IPS-18c (cell line): Measurements from ENCODE around the gene PDIA5.

Source experiments
- H3K4me3 ChIP-seq: 2 replicates; pipeline ENCODE4 v1.7.0; 2013; ENCODE audit warnings: low read depth, mild to moderate bottlenecking, low read length, moderate library complexity; ENCODE audit not compliant: insufficient read depth
- H3K9me3 ChIP-seq: one replicate; pipeline ENCODE4 v1.6.1; 2013; ENCODE audit warnings: mild to moderate bottlenecking, low read length, moderate library complexity; ENCODE audit not compliant: control insufficient read depth, insufficient read depth

PDIA5 gene

GRCh38 chr3:123119802-123120201 is 53.0 kb downstream of the PDIA5 start:
- no peaks in the 10 kb centered on the region for H3K9me3 ChIP-seq
- no peak overlapping the region for H3K4me3 ChIP-seq

GRCh38 chr3:123120573-123120972 is 53.7 kb downstream of the PDIA5 start:
- Histone ChIP-seq H3K4me3 (no peak overlapping the region), H3K9me3 (no peaks in the 10 kb centered on the region)

GRCh38 chr3:123122057-123122456 is 55.2 kb downstream of the PDIA5 start:
- Histone ChIP-seq H3K9me3 (no peaks in the 10 kb centered on the region), H3K4me3 (no peak overlapping the region)

- Histone ChIP-seq H3K4me3 (no peak overlapping the region), H3K9me3 (no peaks in the 10 kb centered on the region)
These were observed 55.9 kb downstream of the PDIA5 start for GRCh38 chr3:123122525-123123315.

- H3K4me3 ChIP-seq, result no peak overlapping the region
- H3K9me3 ChIP-seq, result no peaks in the 10 kb centered on the region
These were observed 57.1 kb downstream of the PDIA5 start for GRCh38 chr3:123123716-123124616.

GRCh38 chr3:123124971-123125370 is 58.1 kb downstream of the PDIA5 start:
- Histone ChIP-seq H3K4me3 (no peak overlapping the region), H3K9me3 (no peaks in the 10 kb centered on the region)

- no peak overlapping the region for H3K4me3 ChIP-seq
- H3K9me3 ChIP-seq, result no peaks in the 10 kb centered on the region
These were observed 59.2 kb downstream of the PDIA5 start for GRCh38 chr3:123126031-123126430.

GRCh38 chr3:123126653-123127052 is 59.8 kb downstream of the PDIA5 start:
- H3K4me3 ChIP-seq, result no peak overlapping the region
- H3K9me3 ChIP-seq, result no peaks in the 10 kb centered on the region

- Histone ChIP-seq H3K9me3 (no peaks in the 10 kb centered on the region), H3K4me3 (no peak overlapping the region)
These were observed 62.3 kb downstream of the PDIA5 start for GRCh38 chr3:123129092-123129491.

GRCh38 chr3:123129532-123129931 is 62.7 kb downstream of the PDIA5 start:
- Histone ChIP-seq H3K4me3 (no peak overlapping the region), H3K9me3 (no peaks in the 10 kb centered on the region)

GRCh38 chr3:123130079-123130750 is 63.4 kb downstream of the PDIA5 start:
- no peak overlapping the region for H3K4me3 ChIP-seq
- no peaks in the 10 kb centered on the region for H3K9me3 ChIP-seq

- Histone ChIP-seq H3K4me3 (no peak overlapping the region), H3K9me3 (no peaks in the 10 kb centered on the region)
These were observed 67.8 kb downstream of the PDIA5 start for GRCh38 chr3:123134671-123135070.

- H3K4me3 ChIP-seq, result no peak overlapping the region
- no peaks in the 10 kb centered on the region for H3K9me3 ChIP-seq
These were observed 70.2 kb downstream of the PDIA5 start for GRCh38 chr3:123137001-123137400.

GRCh38 chr3:123138839-123139444 is 72.1 kb downstream of the PDIA5 start:
- H3K4me3 ChIP-seq, result no peak overlapping the region
- no peaks in the 10 kb centered on the region for H3K9me3 ChIP-seq

- Histone ChIP-seq H3K9me3 (no peaks in the 10 kb centered on the region), H3K4me3 (no peak overlapping the region)
These were observed 72.7 kb downstream of the PDIA5 start for GRCh38 chr3:123139522-123139921.

- no peaks in the 10 kb centered on the region for H3K9me3 ChIP-seq
- H3K4me3 ChIP-seq, result no peak overlapping the region
These were observed 73.7 kb downstream of the PDIA5 start for GRCh38 chr3:123140550-123140949.

GRCh38 chr3:123141276-123141675 is 74.5 kb downstream of the PDIA5 start:
- no peak overlapping the region for H3K4me3 ChIP-seq

More at GRCh38 chr3:123141276-123141675, 74.5 kb downstream of the PDIA5 start:
- no peaks in the 10 kb centered on the region for H3K9me3 ChIP-seq
